Loucy (cell line): ENCODE results near the gene KPNA4.

ENCODE experiments used
- H2AFZ ChIP-seq: fragments of 200-600 bp; sonication (generic); 2 replicates; pipeline ENCODE4 v1.6.0; 2016; ENCODE audit warnings: antibody characterized with exemption, mild to moderate bottlenecking, low read length, moderate library complexity
- H3F3A ChIP-seq: fragments of 200-600 bp; 2 replicates; pipeline ENCODE4 v1.6.0; 2016; ENCODE audit warnings: antibody characterized with exemption, low read depth, mild to moderate bottlenecking
- H3K27me3 ChIP-seq: fragments of 200-600 bp; sonication (generic); 2 replicates; pipeline ENCODE4 v1.6.1; 2014; ENCODE audit warnings: low read length, mild to moderate bottlenecking; ENCODE audit not compliant: insufficient read depth, poor library complexity, severe bottlenecking
- H3K36me3 ChIP-seq: fragments of 200-600 bp; sonication (generic); 2 replicates; pipeline ENCODE4 v1.6.1; 2016; ENCODE audit warnings: low read length; ENCODE audit not compliant: insufficient read depth
- H3K4me1 ChIP-seq: fragments of 200-600 bp; sonication (generic); 2 replicates; pipeline ENCODE4 v1.5.1; 2014; ENCODE audit warnings: low read length, mild to moderate bottlenecking; ENCODE audit not compliant: insufficient read depth, poor library complexity, severe bottlenecking
- H3K4me2 ChIP-seq: fragments of 200-600 bp; sonication (generic); 2 replicates; pipeline ENCODE4 v1.6.0; 2014; ENCODE audit warnings: antibody characterized with exemption, low read length, low read depth, mild to moderate bottlenecking; ENCODE audit not compliant: poor library complexity, severe bottlenecking
- H3K4me3 ChIP-seq: fragments of 200-600 bp; sonication (generic); 2 replicates; pipeline ENCODE4 v1.5.1; 2014; ENCODE audit warnings: low read length, mild to moderate bottlenecking, mixed read lengths; ENCODE audit not compliant: poor library complexity, severe bottlenecking
- H3K79me2 ChIP-seq: fragments of 200-600 bp; sonication (generic); 2 replicates; pipeline ENCODE4 v1.6.1; 2014; ENCODE audit warnings: low read length; ENCODE audit not compliant: insufficient read depth
- H3K9ac ChIP-seq: fragments of 200-600 bp; sonication (generic); 2 replicates; pipeline ENCODE4 v1.6.0; 2014; ENCODE audit warnings: mild to moderate bottlenecking, low read depth, low read length, moderate library complexity; ENCODE audit not compliant: poor library complexity, severe bottlenecking
- H3K9me2 ChIP-seq: fragments of 200-600 bp; sonication (generic); replicated peaks from 2 replicates; pipeline ENCODE4 v1.6.1; 2016; ENCODE audit warnings: low read depth, low read length, mixed read lengths
- H3K9me3 ChIP-seq: fragments of 200-600 bp; sonication (generic); 2 replicates; pipeline ENCODE4 v1.6.1; 2014; ENCODE audit warnings: mild to moderate bottlenecking, antibody characterized with exemption, low read length, low read depth; ENCODE audit not compliant: insufficient read depth
- H4K20me1 ChIP-seq: fragments of 200-600 bp; sonication (generic); 2 replicates; pipeline ENCODE4 v1.6.0; 2014; ENCODE audit warnings: antibody characterized with exemption, low read length, mild to moderate bottlenecking; ENCODE audit not compliant: insufficient read depth, poor library complexity, severe bottlenecking
- EZH2phosphoT487 ChIP-seq: fragments of 200-600 bp; IDR thresholded peaks from 2 replicates; pipeline ENCODE4 v1.6.1; 2018; ENCODE audit warnings: antibody characterized with exemption, mild to moderate bottlenecking, moderate library complexity, borderline replicate concordance
- TF ChIP-seq, protein P1 (sequence below): fragments of 200-600 bp; sonication (generic); conservative IDR thresholded peaks from 2 replicates; pipeline ENCODE4 v1.5.1; 2014; ENCODE audit warnings: mild to moderate bottlenecking, antibody characterized with exemption, low read length

The KPNA4 gene

DNA sequence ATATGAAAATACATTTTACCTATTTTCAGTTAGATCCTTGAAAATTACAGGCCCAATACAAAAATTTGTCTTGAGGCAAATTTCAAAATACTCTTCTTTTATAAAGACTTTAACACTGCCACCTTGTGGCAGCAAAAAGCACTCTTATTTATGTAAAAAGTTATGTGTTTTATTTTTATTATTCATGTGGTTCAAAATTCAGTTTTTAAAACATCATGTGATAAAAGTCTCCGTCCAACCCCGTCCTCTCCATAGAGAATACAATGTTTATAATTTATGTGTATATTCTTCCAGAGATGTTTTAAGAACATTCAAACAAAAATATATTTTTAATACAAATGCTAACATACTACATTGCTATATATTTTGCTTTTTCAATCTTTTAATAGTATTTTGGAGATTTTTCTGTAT lies 78.9 kb downstream of the KPNA4 start:
- no peaks in the 10 kb centered on the region for H3K27me3 ChIP-seq
- peak overlapping the region; percentile 68 for H3K4me3 ChIP-seq
- H3K4me1 ChIP-seq = no peaks in the 10 kb centered on the region
- H3K9me3 ChIP-seq = no peaks in the 10 kb centered on the region
- no peaks in the 10 kb centered on the region for H3K9me2 ChIP-seq
- peak overlapping the region; percentile 54 for H3K4me2 ChIP-seq
- no peak for TF ChIP-seq EZH2phosphoT487
- TF ChIP-seq, protein P1, sequence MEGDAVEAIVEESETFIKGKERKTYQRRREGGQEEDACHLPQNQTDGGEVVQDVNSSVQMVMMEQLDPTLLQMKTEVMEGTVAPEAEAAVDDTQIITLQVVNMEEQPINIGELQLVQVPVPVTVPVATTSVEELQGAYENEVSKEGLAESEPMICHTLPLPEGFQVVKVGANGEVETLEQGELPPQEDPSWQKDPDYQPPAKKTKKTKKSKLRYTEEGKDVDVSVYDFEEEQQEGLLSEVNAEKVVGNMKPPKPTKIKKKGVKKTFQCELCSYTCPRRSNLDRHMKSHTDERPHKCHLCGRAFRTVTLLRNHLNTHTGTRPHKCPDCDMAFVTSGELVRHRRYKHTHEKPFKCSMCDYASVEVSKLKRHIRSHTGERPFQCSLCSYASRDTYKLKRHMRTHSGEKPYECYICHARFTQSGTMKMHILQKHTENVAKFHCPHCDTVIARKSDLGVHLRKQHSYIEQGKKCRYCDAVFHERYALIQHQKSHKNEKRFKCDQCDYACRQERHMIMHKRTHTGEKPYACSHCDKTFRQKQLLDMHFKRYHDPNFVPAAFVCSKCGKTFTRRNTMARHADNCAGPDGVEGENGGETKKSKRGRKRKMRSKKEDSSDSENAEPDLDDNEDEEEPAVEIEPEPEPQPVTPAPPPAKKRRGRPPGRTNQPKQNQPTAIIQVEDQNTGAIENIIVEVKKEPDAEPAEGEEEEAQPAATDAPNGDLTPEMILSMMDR = peak; percentile 73
- peak overlapping the region; percentile 77; the same call in 1 of the 2 replicates for H2AFZ ChIP-seq
- no peaks in the 10 kb centered on the region for H4K20me1 ChIP-seq
- peak overlapping the region; percentile 22 for H3K9ac ChIP-seq
- no peaks in the 10 kb centered on the region for H3K79me2 ChIP-seq
- H3F3A ChIP-seq = no peaks in the 10 kb centered on the region
- H3K36me3 ChIP-seq = no peaks in the 10 kb centered on the region

DNA sequence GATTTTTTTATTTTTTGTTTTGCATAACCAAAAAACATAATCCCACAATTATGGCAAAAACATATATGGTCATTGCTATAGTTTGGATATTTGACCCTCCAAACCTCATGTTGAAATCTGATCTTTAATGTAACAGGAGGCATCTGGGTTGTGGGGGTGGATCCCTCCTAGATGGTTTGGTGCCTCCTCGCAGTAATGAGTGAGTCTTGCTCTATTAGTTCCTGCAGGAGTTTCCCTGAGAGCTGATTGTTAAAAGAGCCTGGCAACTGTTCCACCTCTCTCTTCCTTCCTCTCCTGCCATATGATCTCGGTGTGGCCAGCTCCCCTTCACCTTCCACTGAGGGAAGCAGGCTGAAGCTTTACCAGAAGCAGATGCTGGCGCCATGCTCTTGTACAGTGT lies 82.6 kb downstream of the KPNA4 start:
- Histone ChIP-seq H3K36me3 (no peaks in the 10 kb centered on the region), H3K9me3 (no peaks in the 10 kb centered on the region), H4K20me1 (no peaks in the 10 kb centered on the region), H3K4me1 (no peaks in the 10 kb centered on the region), H3K4me2 (no peak overlapping the region), H3K4me3 (no peak overlapping the region), H3K79me2 (no peaks in the 10 kb centered on the region), H3K27me3 (no peaks in the 10 kb centered on the region), H3K9me2 (no peaks in the 10 kb centered on the region), H3K9ac (no peak overlapping the region), H2AFZ (no peak overlapping the region), H3F3A (no peaks in the 10 kb centered on the region)
- no peak for TF ChIP-seq EZH2phosphoT487
- TF ChIP-seq, protein P1 = no peak

DNA sequence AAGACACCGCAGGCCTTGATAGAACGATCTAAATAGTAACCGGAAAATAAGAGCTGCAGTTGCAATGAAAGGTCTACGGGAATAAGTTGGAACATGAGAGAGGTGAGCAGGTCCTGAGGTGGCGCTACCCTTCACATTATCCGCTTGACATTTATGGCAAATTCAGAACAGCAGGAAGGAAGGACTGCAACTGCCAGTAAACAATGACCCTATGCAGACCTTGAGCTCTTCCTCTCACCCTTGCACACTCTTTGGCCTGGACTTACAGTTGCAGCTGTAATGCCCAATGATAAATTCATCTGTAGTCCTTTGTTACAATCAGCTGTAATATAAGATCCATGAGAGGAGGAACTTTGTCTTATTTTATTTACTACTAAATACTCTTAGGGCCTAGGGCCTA lies 83.5 kb downstream of the KPNA4 start:
- Histone ChIP-seq H3K27me3 (no peaks in the 10 kb centered on the region), H3K4me1 (no peaks in the 10 kb centered on the region), H4K20me1 (no peaks in the 10 kb centered on the region), H3K36me3 (no peaks in the 10 kb centered on the region), H3K4me3 (no peak overlapping the region), H3F3A (no peaks in the 10 kb centered on the region), H3K79me2 (no peaks in the 10 kb centered on the region), H3K4me2 (no peak overlapping the region), H3K9me3 (no peaks in the 10 kb centered on the region), H3K9ac (no peak overlapping the region), H2AFZ (no peak overlapping the region), H3K9me2 (no peaks in the 10 kb centered on the region)
- TF ChIP-seq EZH2phosphoT487 = no peak
- TF ChIP-seq, protein P1 = no peak
